CD4-positive, alpha-beta memory T cell (primary cell): Measurements from ENCODE around the gene PIK3C3. TPM values are rescaled to one million over a fixed set of nuclear protein-coding genes. Genes with fewer than 3 reads are reported as not detected.
A peak's percentile ranks its signal among the peaks of the same experiment; 100 is the strongest.

ENCODE experiments used
- CTCF ChIA-PET: fragments of 350-600 bp; sonication (Branson Sonifier 250); formaldehyde crosslinking; loops from one replicate; lab custom pipeline; 2021; ENCODE audit warnings: inconsistent platforms; ENCODE audit not compliant: partially characterized antibody; lab: Charles Lee
- POLR2A ChIA-PET: fragments of 350-600 bp; sonication (Branson Sonifier 250); formaldehyde crosslinking; loops from one replicate; lab custom pipeline; 2021; ENCODE audit not compliant: partially characterized antibody; lab: Charles Lee
- DNase-seq, 5 donors: peaks; one replicate each; pipeline versions ENCODE4 v3.0.0 to v3.0.0-alpha.2; 2020 to 2022; ENCODE audit warnings: mixed read lengths in 1 of 5
- H3K27ac ChIP-seq: one replicate; pipeline ENCODE4 v1.7.0; 2013; ENCODE audit warnings: low read depth, low read length
- H3K27me3 ChIP-seq: 2 replicates; pipeline ENCODE4 v1.7.0; 2013; ENCODE audit warnings: mild to moderate bottlenecking, low read length, moderate library complexity; ENCODE audit not compliant: insufficient read depth
- H3K36me3 ChIP-seq: 2 replicates; pipeline ENCODE4 v1.7.0; 2013; ENCODE audit warnings: mild to moderate bottlenecking, low read length, moderate library complexity; ENCODE audit not compliant: insufficient read depth
- H3K4me1 ChIP-seq: 2 replicates; pipeline ENCODE4 v1.7.0; 2013; ENCODE audit warnings: mild to moderate bottlenecking, low read length, moderate library complexity; ENCODE audit not compliant: insufficient read depth
- H3K4me3 ChIP-seq, 2 donors: one replicate each; pipeline ENCODE4 v1.7.0; 2013; ENCODE audit warnings: low read length in 2 of 2, mild to moderate bottlenecking in 1 of 2
- H3K9me3 ChIP-seq, 2 donors: one replicate each; pipeline ENCODE4 v1.7.0; 2013; ENCODE audit warnings: low read length in 2 of 2, control low read depth in 1 of 2; ENCODE audit not compliant: control insufficient read depth in 1 of 2
- H3K27ac Mint-ChIP-seq, 7 donors: one replicate each; pipeline ENCODE4 v1.8.0; 2020 to 2021; ENCODE audit warnings: mixed read lengths in 7 of 7, mild to moderate bottlenecking in 6 of 7, inconsistent platforms in 3 of 7, moderate library complexity in 3 of 7
- H3K27me3 Mint-ChIP-seq, 2 donors: one replicate each; pipeline ENCODE4 v1.8.0; 2020 to 2021; ENCODE audit warnings: mixed read lengths in 2 of 2
- H3K36me3 Mint-ChIP-seq, 2 donors: one replicate each; pipeline ENCODE4 v1.8.0; 2020 to 2021; ENCODE audit warnings: mixed read lengths in 2 of 2, inconsistent platforms in 1 of 2, mild to moderate bottlenecking in 1 of 2
- H3K4me1 Mint-ChIP-seq, 4 donors: one replicate each; pipeline ENCODE4 v1.8.0; 2020 to 2021; ENCODE audit warnings: mixed read lengths in 4 of 4, mild to moderate bottlenecking in 1 of 4
- H3K4me3 Mint-ChIP-seq, 8 donors: one replicate each; pipeline ENCODE4 v1.8.0; 2020 to 2021; ENCODE audit warnings: mixed read lengths in 8 of 8, mild to moderate bottlenecking in 7 of 8, moderate library complexity in 6 of 8, inconsistent platforms in 3 of 8
- H3K9me3 Mint-ChIP-seq, 8 donors: one replicate each; pipeline ENCODE4 v1.8.0; 2020 to 2021; ENCODE audit warnings: mixed read lengths in 8 of 8, mild to moderate bottlenecking in 5 of 8, inconsistent platforms in 3 of 8, moderate library complexity in 1 of 8
- intact Hi-C: fragments of 100-400 bp; cut with micrococcal nuclease; formaldehyde crosslinking; loops from one replicate; pipeline ENCODE4 v1.15.1; 2023
- polyA plus RNA-seq, 2 donors: library from polyadenylated mRNA; unstranded; fragments of 300-500 nt; fragmentation: Illumina TruSeq; gene quantifications; one replicate each; pipeline ENCODE4 v1.2.3, GENCODE V29; 2021
- total RNA-seq, 2 experiments: library from RNA; stranded (reverse); gene quantifications; one replicate each; pipeline ENCODE4 v1.2.3, GENCODE V29; 2021

Gene PIK3C3
- total and polyA plus RNA-seq, 4 experiments from 2014 or later = 31.0 to 78.0 (median 54.8) TPM

- Histone ChIP-seq H3K27me3 (no peaks in the 10 kb centered on the region), H3K4me3 (no peak overlapping the region), H3K27ac (no peak overlapping the region), H3K4me1 (peaks cover 17% of the 10 kb centered on the region), H3K36me3 (peaks cover 10% of the 10 kb centered on the region), H3K9me3 (no peaks in the 10 kb centered on the region)
- ChIA-PET CTCF (interaction anchor here (0.7 to 2.4 kb wide), 6 partner anchors 9 to 75 kb away, joined by 3 to 17 read pairs (median 6); no protein-coding TSS in a partner anchor), POLR2A (no interaction called here)
- Mint-ChIP-seq H3K27me3 (no peaks in the 10 kb centered on the region), H3K36me3 (peaks cover 31 to 53% of the 10 kb centered on the region in 2 donors), H3K9me3 (no peaks in the 10 kb centered on the region), H3K4me3 (no peak overlapping the region), H3K27ac (no peak overlapping the region), H3K4me1 (peaks cover 12 to 21% (median 16%) of the 10 kb centered on the region in 4 donors)
- intact Hi-C loops = no loop called here
- DNase-seq = no peak
These were observed 74.1 kb downstream of the PIK3C3 start for GRCh38 chr18:42029092-42029491.

- Histone ChIP-seq H3K9me3 (no peaks in the 10 kb centered on the region), H3K36me3 (peaks cover 16% of the 10 kb centered on the region), H3K4me3 (no peak overlapping the region), H3K27ac (no peak overlapping the region), H3K4me1 (peaks cover 8% of the 10 kb centered on the region), H3K27me3 (no peaks in the 10 kb centered on the region)
- H3K27ac Mint-ChIP-seq = no peak overlapping the region
- ChIA-PET CTCF (interaction anchor here (0.5 to 1.6 kb wide), 3 partner anchors 14 to 71 kb away, joined by 3 to 10 read pairs (median 3); no protein-coding TSS in a partner anchor), POLR2A (no interaction called here)
- H3K9me3 Mint-ChIP-seq = no peaks in the 10 kb centered on the region
- intact Hi-C loops = no loop called here
- no peaks in the 10 kb centered on the region for H3K27me3 Mint-ChIP-seq
- peaks cover 6 to 11% (median 7%) of the 10 kb centered on the region in 4 donors for H3K4me1 Mint-ChIP-seq
- H3K36me3 Mint-ChIP-seq = peaks cover 43 to 63% of the 10 kb centered on the region in 2 donors
- no peak for DNase-seq
- no peak overlapping the region for H3K4me3 Mint-ChIP-seq
These were observed 75.7 kb downstream of the PIK3C3 start for GRCh38 chr18:42030586-42031182.

- intact Hi-C loops = no loop called here
- no peaks in the 10 kb centered on the region for H3K4me1 ChIP-seq
- no peak for DNase-seq
- H3K27me3 ChIP-seq = no peaks in the 10 kb centered on the region
- no peak overlapping the region for H3K4me3 ChIP-seq
- no peak overlapping the region for H3K27ac Mint-ChIP-seq
- peaks cover 0 to 4% (median 0%) of the 10 kb centered on the region in 4 donors for H3K4me1 Mint-ChIP-seq
- CTCF ChIA-PET = interaction anchor here (2.7 kb wide), 1 partner anchor 20 kb away, joined by 11 read pairs; no protein-coding TSS in a partner anchor
- no peak overlapping the region for H3K27ac ChIP-seq
- H3K36me3 Mint-ChIP-seq = peaks cover 54 to 72% of the 10 kb centered on the region in 2 donors
- H3K9me3 ChIP-seq = no peaks in the 10 kb centered on the region
- H3K4me3 Mint-ChIP-seq = no peak overlapping the region
- H3K27me3 Mint-ChIP-seq = no peaks in the 10 kb centered on the region
- H3K36me3 ChIP-seq = peaks cover 22% of the 10 kb centered on the region
- no peaks in the 10 kb centered on the region for H3K9me3 Mint-ChIP-seq
- POLR2A ChIA-PET = no interaction called here
These were observed 77.4 kb downstream of the PIK3C3 start for GRCh38 chr18:42032447-42032846.

- no peak for DNase-seq
- ChIA-PET CTCF (interaction anchor here (2.7 kb wide), 1 partner anchor 20 kb away, joined by 11 read pairs; no protein-coding TSS in a partner anchor), POLR2A (no interaction called here)
- Histone ChIP-seq H3K27ac (no peak overlapping the region), H3K27me3 (no peaks in the 10 kb centered on the region), H3K9me3 (no peaks in the 10 kb centered on the region), H3K36me3 (peaks cover 28% of the 10 kb centered on the region), H3K4me3 (no peak overlapping the region), H3K4me1 (no peaks in the 10 kb centered on the region)
- Mint-ChIP-seq H3K36me3 (peaks cover 57 to 79% of the 10 kb centered on the region in 2 donors), H3K9me3 (no peaks in the 10 kb centered on the region), H3K4me1 (peaks cover 0 to 3% (median 0%) of the 10 kb centered on the region in 4 donors), H3K4me3 (no peak overlapping the region), H3K27me3 (no peaks in the 10 kb centered on the region), H3K27ac (no peak overlapping the region)
- intact Hi-C loops = no loop called here
These were observed 78.2 kb downstream of the PIK3C3 start for GRCh38 chr18:42033137-42033810.

- POLR2A ChIA-PET = no interaction called here
- Histone ChIP-seq H3K4me1 (no peaks in the 10 kb centered on the region), H3K27ac (no peak overlapping the region), H3K9me3 (no peaks in the 10 kb centered on the region), H3K36me3 (peaks cover 35% of the 10 kb centered on the region), H3K27me3 (no peaks in the 10 kb centered on the region), H3K4me3 (no peak overlapping the region)
- H3K27me3 Mint-ChIP-seq = no peaks in the 10 kb centered on the region
- H3K9me3 Mint-ChIP-seq = no peaks in the 10 kb centered on the region
- peaks cover 61 to 78% of the 10 kb centered on the region in 2 donors for H3K36me3 Mint-ChIP-seq
- no peak for DNase-seq
- peaks cover 0 to 7% (median 3%) of the 10 kb centered on the region in 4 donors for H3K4me1 Mint-ChIP-seq
- CTCF ChIA-PET = interaction anchor here (1.1 to 2.1 kb wide), 4 partner anchors 11 to 75 kb away, joined by 3 to 8 read pairs (median 6); no protein-coding TSS in a partner anchor
- H3K4me3 Mint-ChIP-seq = no peak overlapping the region
- intact Hi-C loops = no loop called here
- H3K27ac Mint-ChIP-seq = peak overlapping the region in 2 of 7 donors; percentile 73 to 89
These were observed 83.9 kb downstream of the PIK3C3 start for GRCh38 chr18:42038936-42039335.

GRCh38 chr18:42039396-42039795 lies 84.4 kb downstream of the PIK3C3 start:
- H3K27ac Mint-ChIP-seq = peak overlapping the region in 2 of 7 donors; percentile 6 to 89
- Histone ChIP-seq H3K27me3 (no peaks in the 10 kb centered on the region), H3K9me3 (no peaks in the 10 kb centered on the region), H3K36me3 (peaks cover 33% of the 10 kb centered on the region), H3K4me3 (no peak overlapping the region), H3K27ac (no peak overlapping the region), H3K4me1 (no peaks in the 10 kb centered on the region)
- no peaks in the 10 kb centered on the region for H3K9me3 Mint-ChIP-seq
- intact Hi-C loops = no loop called here
- POLR2A ChIA-PET = no interaction called here
- DNase-seq = no peak
- H3K4me3 Mint-ChIP-seq = no peak overlapping the region
- CTCF ChIA-PET = interaction anchor here (1.1 to 2.1 kb wide), 4 partner anchors 11 to 75 kb away, joined by 3 to 13 read pairs (median 8); no protein-coding TSS in a partner anchor
- peaks cover 63 to 76% of the 10 kb centered on the region in 2 donors for H3K36me3 Mint-ChIP-seq
- H3K4me1 Mint-ChIP-seq = peaks cover 0 to 7% (median 3%) of the 10 kb centered on the region in 4 donors
- H3K27me3 Mint-ChIP-seq = no peaks in the 10 kb centered on the region

GRCh38 chr18:42041793-42042192 lies 86.8 kb downstream of the PIK3C3 start:
- ChIA-PET CTCF (interaction anchor here (0.8 to 1.1 kb wide), 2 partner anchors 11 to 16 kb away, joined by 3 to 9 read pairs; no protein-coding TSS in a partner anchor), POLR2A (no interaction called here)
- H3K36me3 ChIP-seq = peaks cover 30% of the 10 kb centered on the region
- H3K4me1 Mint-ChIP-seq = peaks cover 0 to 7% (median 3%) of the 10 kb centered on the region in 4 donors
- H3K36me3 Mint-ChIP-seq = peaks cover 56 to 68% of the 10 kb centered on the region in 2 donors
- no peak for DNase-seq
- H3K27ac Mint-ChIP-seq = peak overlapping the region in 1 of 7 donors; percentile 6
- no peaks in the 10 kb centered on the region for H3K27me3 ChIP-seq
- no peak overlapping the region for H3K4me3 ChIP-seq
- H3K4me1 ChIP-seq = no peaks in the 10 kb centered on the region
- no peaks in the 10 kb centered on the region for H3K27me3 Mint-ChIP-seq
- intact Hi-C loops = no loop called here
- H3K4me3 Mint-ChIP-seq = no peak overlapping the region
- H3K9me3 Mint-ChIP-seq = no peaks in the 10 kb centered on the region
- no peak overlapping the region for H3K27ac ChIP-seq
- no peaks in the 10 kb centered on the region for H3K9me3 ChIP-seq
